H9 (cell line): ENCODE results near the gene PHACTR2. TPM values are rescaled to one million over a fixed set of nuclear protein-coding genes. Genes with fewer than 3 reads are reported as not detected.
A peak's percentile ranks its signal among the peaks of the same experiment; 100 is the strongest.

Source experiments
- DNase-seq: peaks from one replicate; pipeline ENCODE4 v3.0.0-alpha.2; 2017
- H2AFZ ChIP-seq: one replicate; pipeline ENCODE4 v1.6.1; 2013; ENCODE audit warnings: mild to moderate bottlenecking, low read length, control low read depth, moderate library complexity
- H2AK5ac ChIP-seq: 2 replicates; pipeline ENCODE4 v1.6.1; 2013; ENCODE audit warnings: low read length, control low read depth, mixed read lengths; ENCODE audit not compliant: insufficient read length
- H2BK120ac ChIP-seq: one replicate; pipeline ENCODE4 v1.6.1; 2013; ENCODE audit warnings: low read depth, mild to moderate bottlenecking, low read length, control low read depth, inconsistent platforms; ENCODE audit not compliant: poor library complexity, severe bottlenecking
- H2BK12ac ChIP-seq: 2 replicates; pipeline ENCODE4 v1.6.1; 2013; ENCODE audit warnings: low read length, control low read depth, mixed read lengths, low read depth; ENCODE audit not compliant: insufficient read length
- H2BK15ac ChIP-seq: 2 replicates; pipeline ENCODE4 v1.6.1; 2013; ENCODE audit warnings: low read depth, low read length, control low read depth
- H2BK20ac ChIP-seq: one replicate; pipeline ENCODE4 v1.6.1; 2013; ENCODE audit warnings: low read depth, mild to moderate bottlenecking, low read length, control low read depth, inconsistent platforms; ENCODE audit not compliant: poor library complexity, severe bottlenecking
- H2BK5ac ChIP-seq: 2 replicates; pipeline ENCODE4 v1.6.1; 2013; ENCODE audit warnings: low read length, control low read depth, mixed read lengths; ENCODE audit not compliant: insufficient read length
- H3K14ac ChIP-seq: 2 replicates; pipeline ENCODE4 v1.6.1; 2013; ENCODE audit warnings: low read length, control low read depth; ENCODE audit not compliant: insufficient read depth
- H3K18ac ChIP-seq: 2 replicates; pipeline ENCODE4 v1.6.1; 2013; ENCODE audit warnings: low read depth, mild to moderate bottlenecking, mixed read lengths, low read length, control low read depth; ENCODE audit not compliant: insufficient read length
- H3K23ac ChIP-seq: 2 replicates; pipeline ENCODE4 v1.6.1; 2013; ENCODE audit warnings: low read length, control low read depth, mixed read lengths, low read depth; ENCODE audit not compliant: insufficient read length
- H3K23me2 ChIP-seq: 2 replicates; pipeline ENCODE4 v1.6.1; 2013; ENCODE audit warnings: low read depth, mild to moderate bottlenecking, mixed read lengths, low read length, control low read depth; ENCODE audit not compliant: insufficient read length, poor library complexity, severe bottlenecking
- H3K27ac ChIP-seq: 2 replicates; pipeline ENCODE4 v1.5.1; 2013; ENCODE audit warnings: low read length, control low read depth, mixed read lengths, low read depth; ENCODE audit not compliant: insufficient read length
- H3K27me3 ChIP-seq: 2 replicates; pipeline ENCODE4 v1.6.1; 2013; ENCODE audit warnings: low read length, control low read depth, inconsistent platforms; ENCODE audit not compliant: insufficient read depth
- H3K4ac ChIP-seq: 2 replicates; pipeline ENCODE4 v1.6.1; 2013; ENCODE audit warnings: low read depth, mild to moderate bottlenecking, control low read depth, inconsistent platforms, low read length, moderate library complexity
- H3K4me1 ChIP-seq: 2 replicates; pipeline ENCODE4 v1.6.1; 2013; ENCODE audit warnings: low read length, control low read depth, inconsistent platforms; ENCODE audit not compliant: insufficient read depth
- H3K4me2 ChIP-seq: 2 replicates; pipeline ENCODE4 v1.6.1; 2013; ENCODE audit warnings: low read length, control low read depth, mixed read lengths; ENCODE audit not compliant: insufficient read length, insufficient read depth
- H3K56ac ChIP-seq: 2 replicates; pipeline ENCODE4 v1.6.1; 2013; ENCODE audit warnings: low read depth, mild to moderate bottlenecking, mixed read lengths, low read length, control low read depth; ENCODE audit not compliant: insufficient read length
- H3K79me1 ChIP-seq: 2 replicates; pipeline ENCODE4 v1.6.1; 2013; ENCODE audit warnings: low read depth, mild to moderate bottlenecking, moderate library complexity, low read length, control low read depth, inconsistent platforms; ENCODE audit not compliant: insufficient read depth, poor library complexity, severe bottlenecking
- H3K79me2 ChIP-seq: 2 replicates; pipeline ENCODE4 v1.6.1; 2013; ENCODE audit warnings: low read length, control low read depth, inconsistent platforms; ENCODE audit not compliant: insufficient read depth
- H3K9ac ChIP-seq: 2 replicates; pipeline ENCODE4 v1.6.1; 2013; ENCODE audit warnings: low read length, control low read depth, mixed read lengths; ENCODE audit not compliant: insufficient read length; ENCODE audit errors: extremely low read depth
- H3K9me3 ChIP-seq: one replicate; pipeline ENCODE4 v1.6.1; 2013; ENCODE audit warnings: low read depth, low read length, inconsistent platforms; ENCODE audit not compliant: control insufficient read depth
- H3T11ph ChIP-seq: one replicate; pipeline ENCODE4 v1.6.1; 2013; ENCODE audit warnings: mild to moderate bottlenecking, low read length, control low read depth, inconsistent platforms
- H4K20me1 ChIP-seq: one replicate; pipeline ENCODE4 v1.6.1; 2013; ENCODE audit not compliant: control insufficient read depth, insufficient read length, insufficient read depth
- H4K5ac ChIP-seq: 2 replicates; pipeline ENCODE4 v1.6.1; 2013; ENCODE audit warnings: low read depth, mild to moderate bottlenecking, mixed read lengths, low read length, control low read depth; ENCODE audit not compliant: insufficient read length
- H4K8ac ChIP-seq: replicated peaks from 2 replicates; pipeline ENCODE4 v1.6.1; 2013; ENCODE audit warnings: low read length, control low read depth, mixed read lengths, low read depth; ENCODE audit not compliant: insufficient read length
- H4K91ac ChIP-seq: 2 replicates; pipeline ENCODE4 v1.6.1; 2013; ENCODE audit warnings: low read depth, mild to moderate bottlenecking, moderate library complexity, mixed read lengths, low read length, control low read depth; ENCODE audit not compliant: insufficient read length
- H3K27ac Mint-ChIP-seq, 3 experiments: 2 replicates in 2 of 3; 3 replicates in 1 of 3; pipeline ENCODE4 v1.8.0; 2020 to 2021; ENCODE audit warnings: mixed read lengths in 3 of 3, mild to moderate bottlenecking in 1 of 3, moderate library complexity in 1 of 3
- H3K27me3 Mint-ChIP-seq: 2 replicates; pipeline ENCODE4 v1.8.0; 2021; ENCODE audit warnings: low read depth, mild to moderate bottlenecking, moderate library complexity, mixed read lengths
- H3K36me3 Mint-ChIP-seq, 3 experiments: 2 replicates in 2 of 3; 3 replicates in 1 of 3; pipeline ENCODE4 v1.8.0; 2020 to 2021; ENCODE audit warnings: low read depth in 3 of 3, mixed read lengths in 3 of 3; ENCODE audit not compliant: insufficient read depth in 1 of 3
- H3K4me1 Mint-ChIP-seq, 2 experiments: 2 replicates each; pipeline ENCODE4 v1.8.0; 2020; ENCODE audit warnings: mixed read lengths in 2 of 2
- H3K4me3 Mint-ChIP-seq, 2 experiments: 2 replicates in 1 of 2; 3 replicates in 1 of 2; pipeline ENCODE4 v1.8.0; 2020 to 2021; ENCODE audit warnings: mild to moderate bottlenecking in 2 of 2, mixed read lengths in 2 of 2, moderate library complexity in 1 of 2
- H3K9me3 Mint-ChIP-seq, 2 experiments: 2 replicates in 1 of 2; 3 replicates in 1 of 2; pipeline ENCODE4 v1.8.0; 2020; ENCODE audit warnings: mild to moderate bottlenecking in 2 of 2, mixed read lengths in 2 of 2, moderate library complexity in 1 of 2
- WGBS: extraction: QIAGEN DNeasy Blood & Tissue Kit; methylation state at CpG from one replicate; pipeline ENCODE4 v1.1.7; 2013; ENCODE audit warnings: missing lambda C conversion rate, low lambda C conversion rate, mixed read lengths; ENCODE audit not compliant: insufficient read length; ENCODE audit errors: extremely low coverage; 5-methylcytosine and 5-hydroxymethylcytosine counted together
- total RNA-seq: library from RNA; stranded (reverse); gene quantifications from 2 replicates; pipeline ENCODE4 v1.2.1, GENCODE V29; 2021
- TF ChIP-seq, protein P1 (sequence below): fragments of 200-600 bp; sonication (generic); conservative IDR thresholded peaks from 3 replicates; pipeline ENCODE4 v1.8.0; 2021; ENCODE audit warnings: antibody characterized with exemption, mild to moderate bottlenecking

PHACTR2 gene
- total RNA-seq, 1 experiment from 2014 or later = 131 TPM

DNA sequence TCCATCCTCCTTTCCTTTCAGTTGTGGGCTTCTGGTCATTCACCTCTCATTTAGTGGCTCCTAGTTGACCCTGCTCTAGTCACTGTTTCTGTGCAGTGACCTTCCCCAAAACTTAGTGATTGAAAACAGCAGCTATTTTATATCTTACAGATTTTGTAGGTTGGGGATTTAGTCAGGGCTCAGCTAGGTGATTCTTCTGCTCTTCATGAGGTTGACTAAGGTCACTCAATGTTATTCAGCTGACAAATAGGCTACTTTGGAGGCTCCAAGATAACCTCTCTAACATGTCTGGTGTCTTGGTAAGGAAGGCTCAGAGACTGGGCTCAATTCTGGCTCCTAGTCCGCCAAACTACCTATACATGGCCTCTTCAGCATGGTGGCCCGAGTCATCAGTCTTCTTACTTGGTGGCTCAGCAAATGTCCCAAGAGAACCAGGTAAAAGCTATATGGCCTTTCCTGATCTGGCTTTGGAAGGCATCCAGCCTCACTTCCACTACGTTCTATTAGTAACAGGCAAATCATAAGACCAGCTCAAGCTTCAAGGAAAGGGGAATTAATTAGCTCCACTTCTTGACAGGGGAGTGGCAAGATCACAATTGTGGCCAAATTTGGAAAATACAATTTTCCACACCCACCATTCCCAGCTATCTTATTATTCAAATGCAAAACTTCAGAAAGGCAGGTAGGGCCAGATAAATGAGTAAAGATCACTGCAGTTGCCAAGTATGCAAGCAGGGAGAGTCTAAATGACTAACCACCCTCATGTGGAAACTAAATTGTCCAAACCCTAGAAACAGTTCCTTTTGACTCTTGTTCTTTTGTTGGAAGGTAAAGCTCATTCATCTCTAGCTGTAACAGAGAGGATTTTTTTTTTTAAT lies 114.9 kb downstream of the PHACTR2 start:
- Histone ChIP-seq H3K23me2 (no peaks in the 10 kb centered on the region), H3K14ac (no peak overlapping the region), H3K4me1 (no peaks in the 10 kb centered on the region), H2BK15ac (no peak overlapping the region), H3K27me3 (no peaks in the 10 kb centered on the region; the same call in 1 of the 2 replicates), H4K5ac (no peak overlapping the region), H2BK120ac (no peak overlapping the region), H4K20me1 (no peaks in the 10 kb centered on the region), H3K18ac (no peak overlapping the region), H2AFZ (no peak overlapping the region), H4K91ac (no peak overlapping the region), H3K9ac (no peak overlapping the region), H3K23ac (no peak overlapping the region), H3K79me2 (no peaks in the 10 kb centered on the region), H3K27ac (no peak overlapping the region), H3K4me2 (no peak overlapping the region), H3K9me3 (no peaks in the 10 kb centered on the region), H2AK5ac (no peak overlapping the region), H3K56ac (no peak overlapping the region), H3K4ac (no peak overlapping the region), H4K8ac (no peak overlapping the region), H2BK20ac (no peak overlapping the region), H3T11ph (no peak overlapping the region), H2BK12ac (no peak overlapping the region), H2BK5ac (no peak overlapping the region), H3K79me1 (no peaks in the 10 kb centered on the region)
- TF ChIP-seq, protein P1, sequence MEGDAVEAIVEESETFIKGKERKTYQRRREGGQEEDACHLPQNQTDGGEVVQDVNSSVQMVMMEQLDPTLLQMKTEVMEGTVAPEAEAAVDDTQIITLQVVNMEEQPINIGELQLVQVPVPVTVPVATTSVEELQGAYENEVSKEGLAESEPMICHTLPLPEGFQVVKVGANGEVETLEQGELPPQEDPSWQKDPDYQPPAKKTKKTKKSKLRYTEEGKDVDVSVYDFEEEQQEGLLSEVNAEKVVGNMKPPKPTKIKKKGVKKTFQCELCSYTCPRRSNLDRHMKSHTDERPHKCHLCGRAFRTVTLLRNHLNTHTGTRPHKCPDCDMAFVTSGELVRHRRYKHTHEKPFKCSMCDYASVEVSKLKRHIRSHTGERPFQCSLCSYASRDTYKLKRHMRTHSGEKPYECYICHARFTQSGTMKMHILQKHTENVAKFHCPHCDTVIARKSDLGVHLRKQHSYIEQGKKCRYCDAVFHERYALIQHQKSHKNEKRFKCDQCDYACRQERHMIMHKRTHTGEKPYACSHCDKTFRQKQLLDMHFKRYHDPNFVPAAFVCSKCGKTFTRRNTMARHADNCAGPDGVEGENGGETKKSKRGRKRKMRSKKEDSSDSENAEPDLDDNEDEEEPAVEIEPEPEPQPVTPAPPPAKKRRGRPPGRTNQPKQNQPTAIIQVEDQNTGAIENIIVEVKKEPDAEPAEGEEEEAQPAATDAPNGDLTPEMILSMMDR = no peak
- no peak for DNase-seq
- H3K36me3 Mint-ChIP-seq = peaks cover 46 to 86% (median 73%) of the 10 kb centered on the region in 3 experiments
- WGBS = no CpG with 5 or more reads among the region's 3 CpGs
- peak overlapping the region in 1 of 3 experiments; percentile 32; a peak in 3 of 7 replicates for H3K27ac Mint-ChIP-seq
- no peaks in the 10 kb centered on the region for H3K27me3 Mint-ChIP-seq
- H3K4me3 Mint-ChIP-seq = no peak overlapping the region
- peaks cover 0 to 3% of the 10 kb centered on the region in 2 experiments; a peak in 1 of 5 replicates for H3K9me3 Mint-ChIP-seq
- H3K4me1 Mint-ChIP-seq = no peaks in the 10 kb centered on the region
